ENCODE measurements around the gene FRMD4A. TPM values are rescaled to one million over a fixed set of nuclear protein-coding genes. Genes with fewer than 3 reads are reported as not detected.
"Not testable (repeated sequence)": the region's sequence is repeated elsewhere in the genome, so short reads cannot be mapped to it uniquely, and the experiment has no call there.

FRMD4A gene
- total RNA-seq, 2 experiments from 2014 or later = 0.25 TPM; not detected in 1

GRCh38 chr10:14238659-14239058, 92.1 kb downstream of the FRMD4A start:
- DNase-seq; H3K9me3 Mint-ChIP-seq; POLR2A ChIA-PET; H3K36me3 Mint-ChIP-seq (ENCODE audit: low read depth); H3K4me1 Mint-ChIP-seq; H3K4me3 Mint-ChIP-seq; H3K27ac Mint-ChIP-seq; CTCF ChIA-PET: not testable (repeated sequence)
- peaks cover 29% of the 10 kb centered on the region for H3K27me3 Mint-ChIP-seq

GRCh38 chr10:14236341-14236740, 94.4 kb downstream of the FRMD4A start:
- Mint-ChIP-seq H3K4me3 (no peak overlapping the region), H3K9me3 (no peaks in the 10 kb centered on the region), H3K36me3 (ENCODE audit: low read depth) (no peaks in the 10 kb centered on the region), H3K27ac (no peak overlapping the region), H3K4me1 (peaks cover 5% of the 10 kb centered on the region), H3K27me3 (peaks cover 25% of the 10 kb centered on the region)
- ChIA-PET POLR2A (interaction anchor here (0.6 kb wide), 1 partner anchor 20 kb away, joined by 3 read pairs; no protein-coding TSS in a partner anchor), CTCF (no interaction called here)
- DNase-seq = no peak

- Mint-ChIP-seq H3K27me3 (peaks cover 30% of the 10 kb centered on the region), H3K27ac (no peak overlapping the region), H3K9me3 (peaks cover 2% of the 10 kb centered on the region), H3K36me3 (ENCODE audit: low read depth) (no peaks in the 10 kb centered on the region), H3K4me1 (peaks cover 12% of the 10 kb centered on the region), H3K4me3 (no peak overlapping the region)
- ChIA-PET POLR2A (interaction anchor here (0.6 kb wide), 1 partner anchor 20 kb away, joined by 3 read pairs; no protein-coding TSS in a partner anchor), CTCF (no interaction called here)
- DNase-seq = no peak
These were observed 95.0 kb downstream of the FRMD4A start for GRCh38 chr10:14235566-14236195.

GRCh38 chr10:14233566-14233965, 97.2 kb downstream of the FRMD4A start:
- no peak overlapping the region for H3K4me3 Mint-ChIP-seq
- no peaks in the 10 kb centered on the region for H3K36me3 Mint-ChIP-seq (ENCODE audit: low read depth)
- H3K9me3 Mint-ChIP-seq = peaks cover 3% of the 10 kb centered on the region
- ChIA-PET POLR2A (no interaction called here), CTCF (no interaction called here)
- DNase-seq = no peak
- H3K27ac Mint-ChIP-seq = no peak overlapping the region
- peaks cover 30% of the 10 kb centered on the region for H3K27me3 Mint-ChIP-seq
- peaks cover 12% of the 10 kb centered on the region for H3K4me1 Mint-ChIP-seq

GRCh38 chr10:14228798-14229197, 101.9 kb downstream of the FRMD4A start:
- H3K27me3 Mint-ChIP-seq = peaks cover 34% of the 10 kb centered on the region
- H3K27ac Mint-ChIP-seq; DNase-seq; H3K4me3 Mint-ChIP-seq; H3K9me3 Mint-ChIP-seq; H3K36me3 Mint-ChIP-seq (ENCODE audit: low read depth); POLR2A ChIA-PET: not testable (repeated sequence)
- CTCF ChIA-PET = interaction anchor here (1.2 kb wide), 1 partner anchor 15 kb away, joined by 3 read pairs; no protein-coding TSS in a partner anchor
- H3K4me1 Mint-ChIP-seq = peaks cover 12% of the 10 kb centered on the region

- no peak overlapping the region for H3K4me3 Mint-ChIP-seq
- ChIA-PET CTCF (interaction anchor here (0.9 kb wide), 1 partner anchor 9 kb away, joined by 4 read pairs; no protein-coding TSS in a partner anchor), POLR2A (no interaction called here)
- no peaks in the 10 kb centered on the region for H3K36me3 Mint-ChIP-seq (ENCODE audit: low read depth)
- H3K4me1 Mint-ChIP-seq = no peaks in the 10 kb centered on the region
- no peaks in the 10 kb centered on the region for H3K9me3 Mint-ChIP-seq
- H3K27ac Mint-ChIP-seq = no peak overlapping the region
- peaks cover 17% of the 10 kb centered on the region for H3K27me3 Mint-ChIP-seq
- DNase-seq = no peak
These were observed 105.3 kb downstream of the FRMD4A start for GRCh38 chr10:14225379-14225778.

GRCh38 chr10:14220026-14220425, 110.7 kb downstream of the FRMD4A start:
- Mint-ChIP-seq H3K27ac (no peak overlapping the region), H3K9me3 (peaks cover 3% of the 10 kb centered on the region), H3K4me3 (no peak overlapping the region), H3K4me1 (no peaks in the 10 kb centered on the region), H3K36me3 (ENCODE audit: low read depth) (no peaks in the 10 kb centered on the region), H3K27me3 (peaks cover 14% of the 10 kb centered on the region)
- POLR2A ChIA-PET = no interaction called here
- CTCF ChIA-PET = no interaction called here
- DNase-seq = no peak

GRCh38 chr10:14219411-14219810, 111.3 kb downstream of the FRMD4A start:
- no peak for DNase-seq
- Mint-ChIP-seq H3K4me3 (no peak overlapping the region), H3K9me3 (peaks cover 3% of the 10 kb centered on the region), H3K4me1 (no peaks in the 10 kb centered on the region), H3K36me3 (ENCODE audit: low read depth) (no peaks in the 10 kb centered on the region), H3K27ac (no peak overlapping the region), H3K27me3 (peaks cover 11% of the 10 kb centered on the region)
- ChIA-PET POLR2A (interaction anchor here (0.6 kb wide), 1 partner anchor 94 kb away, joined by 5 read pairs; no protein-coding TSS in a partner anchor), CTCF (no interaction called here)

GRCh38 chr10:14215641-14216040, 115.1 kb downstream of the FRMD4A start:
- H3K27me3 Mint-ChIP-seq = peaks cover 7% of the 10 kb centered on the region
- ChIA-PET CTCF (interaction anchor here (0.6 kb wide), 1 partner anchor 598 kb away, joined by 4 read pairs; no protein-coding TSS in a partner anchor), POLR2A (no interaction called here)
- no peaks in the 10 kb centered on the region for H3K4me1 Mint-ChIP-seq
- DNase-seq = no peak
- no peaks in the 10 kb centered on the region for H3K36me3 Mint-ChIP-seq (ENCODE audit: low read depth)
- no peak overlapping the region for H3K27ac Mint-ChIP-seq
- H3K4me3 Mint-ChIP-seq = no peak overlapping the region
- H3K9me3 Mint-ChIP-seq = peaks cover 6% of the 10 kb centered on the region

- CTCF ChIA-PET = interaction anchor here (1.2 kb wide), 1 partner anchor 14 kb away, joined by 3 read pairs; no protein-coding TSS in a partner anchor
- H3K27ac Mint-ChIP-seq; H3K4me3 Mint-ChIP-seq; H3K27me3 Mint-ChIP-seq; POLR2A ChIA-PET; H3K36me3 Mint-ChIP-seq (ENCODE audit: low read depth); H3K9me3 Mint-ChIP-seq; DNase-seq; H3K4me1 Mint-ChIP-seq: not testable (repeated sequence)
These were observed 117.0 kb downstream of the FRMD4A start for GRCh38 chr10:14213703-14214102.

GRCh38 chr10:14211610-14212009, 119.1 kb downstream of the FRMD4A start:
- ChIA-PET CTCF (no interaction called here), POLR2A (no interaction called here)
- Mint-ChIP-seq H3K4me3 (no peak overlapping the region), H3K9me3 (peaks cover 2% of the 10 kb centered on the region), H3K27me3 (peaks cover 7% of the 10 kb centered on the region), H3K4me1 (no peaks in the 10 kb centered on the region), H3K27ac (no peak overlapping the region), H3K36me3 (ENCODE audit: low read depth) (no peaks in the 10 kb centered on the region)
- DNase-seq = no peak

- no peaks in the 10 kb centered on the region for H3K9me3 Mint-ChIP-seq
- DNase-seq = no peak
- no peaks in the 10 kb centered on the region for H3K4me1 Mint-ChIP-seq
- H3K4me3 Mint-ChIP-seq = no peak overlapping the region
- ChIA-PET CTCF (no interaction called here), POLR2A (no interaction called here)
- peaks cover 1% of the 10 kb centered on the region for H3K27me3 Mint-ChIP-seq
- no peak overlapping the region for H3K27ac Mint-ChIP-seq
- no peaks in the 10 kb centered on the region for H3K36me3 Mint-ChIP-seq (ENCODE audit: low read depth)
These were observed 122.5 kb downstream of the FRMD4A start for GRCh38 chr10:14208231-14208630.

- Mint-ChIP-seq H3K4me3 (no peak overlapping the region), H3K4me1 (no peaks in the 10 kb centered on the region), H3K36me3 (ENCODE audit: low read depth) (no peaks in the 10 kb centered on the region), H3K9me3 (no peaks in the 10 kb centered on the region), H3K27ac (no peak overlapping the region), H3K27me3 (peaks cover 1% of the 10 kb centered on the region)
- CTCF ChIA-PET = interaction anchor here (0.6 kb wide), 1 partner anchor 1091 kb away, joined by 3 read pairs; no protein-coding TSS in a partner anchor
- POLR2A ChIA-PET = no interaction called here
- no peak for DNase-seq
These were observed 125.5 kb downstream of the FRMD4A start for GRCh38 chr10:14205233-14205632.
